ENCODE results near the gene BICD1. TPM values are rescaled to one million over a fixed set of nuclear protein-coding genes. Genes with fewer than 3 reads are reported as not detected.

BICD1 gene
- total RNA-seq, 1 donor from 2014 or later: 38.6 TPM

DNA sequence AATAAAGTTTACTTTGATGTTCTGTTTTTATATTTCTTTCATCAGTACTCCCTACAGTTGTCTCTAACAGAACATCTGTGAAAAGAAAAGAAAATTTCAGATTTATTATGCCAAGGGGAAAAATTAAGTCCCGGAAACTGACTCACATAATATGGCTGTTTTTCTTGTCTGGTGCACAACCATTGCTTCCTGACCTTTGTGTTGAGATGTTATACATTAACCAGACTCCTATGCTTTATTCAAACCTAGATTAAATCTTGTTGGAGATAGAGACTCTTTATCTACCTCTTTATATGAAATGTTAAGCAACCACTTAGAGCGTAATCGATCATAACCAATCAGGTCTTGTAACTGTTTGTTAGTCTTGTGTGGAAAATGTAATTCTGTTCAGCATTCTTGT, 37.6 kb upstream of the BICD1 start:
- TF ChIP-seq, protein P1, sequence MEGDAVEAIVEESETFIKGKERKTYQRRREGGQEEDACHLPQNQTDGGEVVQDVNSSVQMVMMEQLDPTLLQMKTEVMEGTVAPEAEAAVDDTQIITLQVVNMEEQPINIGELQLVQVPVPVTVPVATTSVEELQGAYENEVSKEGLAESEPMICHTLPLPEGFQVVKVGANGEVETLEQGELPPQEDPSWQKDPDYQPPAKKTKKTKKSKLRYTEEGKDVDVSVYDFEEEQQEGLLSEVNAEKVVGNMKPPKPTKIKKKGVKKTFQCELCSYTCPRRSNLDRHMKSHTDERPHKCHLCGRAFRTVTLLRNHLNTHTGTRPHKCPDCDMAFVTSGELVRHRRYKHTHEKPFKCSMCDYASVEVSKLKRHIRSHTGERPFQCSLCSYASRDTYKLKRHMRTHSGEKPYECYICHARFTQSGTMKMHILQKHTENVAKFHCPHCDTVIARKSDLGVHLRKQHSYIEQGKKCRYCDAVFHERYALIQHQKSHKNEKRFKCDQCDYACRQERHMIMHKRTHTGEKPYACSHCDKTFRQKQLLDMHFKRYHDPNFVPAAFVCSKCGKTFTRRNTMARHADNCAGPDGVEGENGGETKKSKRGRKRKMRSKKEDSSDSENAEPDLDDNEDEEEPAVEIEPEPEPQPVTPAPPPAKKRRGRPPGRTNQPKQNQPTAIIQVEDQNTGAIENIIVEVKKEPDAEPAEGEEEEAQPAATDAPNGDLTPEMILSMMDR (IDR thresholded peaks at IDR 0.05; ENCODE audit: unreplicated experiment): no peak
- peaks cover 4% of the 10 kb centered on the region for H3K4me1 Mint-ChIP-seq
- H3K27ac Mint-ChIP-seq: no peak overlapping the region
- H3K9me3 Mint-ChIP-seq: peaks cover 4% of the 10 kb centered on the region
- no peak overlapping the region for H3K4me3 Mint-ChIP-seq
- H3K27me3 Mint-ChIP-seq (ENCODE audit: low read depth): no peaks in the 10 kb centered on the region
- H3K36me3 Mint-ChIP-seq: peaks cover 2% of the 10 kb centered on the region
- no peak for DNase-seq (ENCODE audit: low spot score in 2 of 2, unreplicated experiment in 2 of 2)

GRCh38 chr12:32069731-32070130, 36.9 kb upstream of the BICD1 start:
- Mint-ChIP-seq H3K27ac (no peak overlapping the region), H3K36me3 (peaks cover 2% of the 10 kb centered on the region), H3K27me3 (ENCODE audit: low read depth) (no peaks in the 10 kb centered on the region), H3K4me3 (no peak overlapping the region), H3K9me3 (peaks cover 5% of the 10 kb centered on the region), H3K4me1 (peaks cover 4% of the 10 kb centered on the region)
- TF ChIP-seq, protein P1 (IDR thresholded peaks at IDR 0.05; ENCODE audit: unreplicated experiment): no peak
- no peak for DNase-seq (ENCODE audit: low spot score in 2 of 2, unreplicated experiment in 2 of 2)

- TF ChIP-seq, protein P1 (IDR thresholded peaks at IDR 0.05; ENCODE audit: unreplicated experiment): no peak
- no peaks in the 10 kb centered on the region for H3K27me3 Mint-ChIP-seq (ENCODE audit: low read depth)
- H3K9me3 Mint-ChIP-seq: peaks cover 5% of the 10 kb centered on the region
- peaks cover 2% of the 10 kb centered on the region for H3K36me3 Mint-ChIP-seq
- no peak overlapping the region for H3K27ac Mint-ChIP-seq
- H3K4me1 Mint-ChIP-seq: peaks cover 4% of the 10 kb centered on the region
- H3K4me3 Mint-ChIP-seq: no peak overlapping the region
- no peak for DNase-seq (ENCODE audit: low spot score in 2 of 2, unreplicated experiment in 2 of 2)
Observed at GRCh38 chr12:32070370-32070769, 36.3 kb upstream of the BICD1 start.

DNA sequence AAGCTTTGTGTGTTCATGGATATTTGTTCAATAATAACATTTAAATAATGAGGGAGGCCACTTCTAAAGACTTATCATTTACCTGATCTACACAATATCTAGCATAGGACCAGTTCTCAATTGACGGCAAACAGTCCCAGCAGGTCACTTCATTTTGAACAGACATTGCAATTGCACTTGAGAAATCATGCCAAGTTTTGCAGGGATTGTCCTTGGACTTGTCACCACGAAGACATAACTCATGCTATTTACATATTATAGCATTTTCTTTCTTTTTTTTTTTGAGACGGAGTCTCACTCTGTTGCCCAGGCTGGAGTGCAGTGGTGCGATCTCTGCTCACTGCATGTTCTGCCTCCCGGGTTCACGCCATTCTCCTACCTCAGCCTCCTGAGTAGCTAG, 34.5 kb upstream of the BICD1 start:
- H3K36me3 Mint-ChIP-seq: peaks cover 2% of the 10 kb centered on the region
- H3K9me3 Mint-ChIP-seq: peaks cover 5% of the 10 kb centered on the region
- H3K4me1 Mint-ChIP-seq: peaks cover 4% of the 10 kb centered on the region
- H3K27ac Mint-ChIP-seq: no peak overlapping the region
- no peak for DNase-seq (ENCODE audit: low spot score in 2 of 2, unreplicated experiment in 2 of 2)
- no peaks in the 10 kb centered on the region for H3K27me3 Mint-ChIP-seq (ENCODE audit: low read depth)
- TF ChIP-seq, protein P1 (IDR thresholded peaks at IDR 0.05; ENCODE audit: unreplicated experiment): no peak
- H3K4me3 Mint-ChIP-seq: no peak overlapping the region

- no peak overlapping the region for H3K4me3 Mint-ChIP-seq
- no peak for DNase-seq (ENCODE audit: low spot score in 2 of 2, unreplicated experiment in 2 of 2)
- TF ChIP-seq, protein P1 (IDR thresholded peaks at IDR 0.05; ENCODE audit: unreplicated experiment): no peak
- peaks cover 2% of the 10 kb centered on the region for H3K4me1 Mint-ChIP-seq
- H3K36me3 Mint-ChIP-seq: peaks cover 2% of the 10 kb centered on the region
- peaks cover 5% of the 10 kb centered on the region for H3K9me3 Mint-ChIP-seq
- no peak overlapping the region for H3K27ac Mint-ChIP-seq
- H3K27me3 Mint-ChIP-seq (ENCODE audit: low read depth): no peaks in the 10 kb centered on the region
Observed at GRCh38 chr12:32074432-32074831, 32.2 kb upstream of the BICD1 start.

- TF ChIP-seq, protein P1 (IDR thresholded peaks at IDR 0.05; ENCODE audit: unreplicated experiment): no peak
- DNase-seq (ENCODE audit: low spot score in 2 of 2, unreplicated experiment in 2 of 2): no peak
Observed at GRCh38 chr12:32076941-32077340, 29.7 kb upstream of the BICD1 start.

More at GRCh38 chr12:32076941-32077340, 29.7 kb upstream of the BICD1 start:
- Mint-ChIP-seq H3K27ac (no peak overlapping the region), H3K4me1 (peaks cover 10% of the 10 kb centered on the region), H3K9me3 (peaks cover 5% of the 10 kb centered on the region), H3K36me3 (peaks cover 2% of the 10 kb centered on the region), H3K4me3 (no peak overlapping the region), H3K27me3 (ENCODE audit: low read depth) (no peaks in the 10 kb centered on the region)
